GM18858 (cell line): Measurements from ENCODE around the gene POLD2.

Source experiments
- ATAC-seq: cut with Tn5 transposase; IDR thresholded peaks from one replicate; pipeline ENCODE4 v1.9.1; 2021; ENCODE audit not compliant: unreplicated experiment

Gene POLD2

GRCh38 chr7:44114586-44115310 lies 8.6 kb downstream of the POLD2 start:
- no peak for ATAC-seq

GRCh38 chr7:44113764-44114354 lies 9.5 kb downstream of the POLD2 start:
- ATAC-seq: no peak

- no peak for ATAC-seq
Observed at GRCh38 chr7:44112997-44113763, 10.2 kb downstream of the POLD2 start.

DNA sequence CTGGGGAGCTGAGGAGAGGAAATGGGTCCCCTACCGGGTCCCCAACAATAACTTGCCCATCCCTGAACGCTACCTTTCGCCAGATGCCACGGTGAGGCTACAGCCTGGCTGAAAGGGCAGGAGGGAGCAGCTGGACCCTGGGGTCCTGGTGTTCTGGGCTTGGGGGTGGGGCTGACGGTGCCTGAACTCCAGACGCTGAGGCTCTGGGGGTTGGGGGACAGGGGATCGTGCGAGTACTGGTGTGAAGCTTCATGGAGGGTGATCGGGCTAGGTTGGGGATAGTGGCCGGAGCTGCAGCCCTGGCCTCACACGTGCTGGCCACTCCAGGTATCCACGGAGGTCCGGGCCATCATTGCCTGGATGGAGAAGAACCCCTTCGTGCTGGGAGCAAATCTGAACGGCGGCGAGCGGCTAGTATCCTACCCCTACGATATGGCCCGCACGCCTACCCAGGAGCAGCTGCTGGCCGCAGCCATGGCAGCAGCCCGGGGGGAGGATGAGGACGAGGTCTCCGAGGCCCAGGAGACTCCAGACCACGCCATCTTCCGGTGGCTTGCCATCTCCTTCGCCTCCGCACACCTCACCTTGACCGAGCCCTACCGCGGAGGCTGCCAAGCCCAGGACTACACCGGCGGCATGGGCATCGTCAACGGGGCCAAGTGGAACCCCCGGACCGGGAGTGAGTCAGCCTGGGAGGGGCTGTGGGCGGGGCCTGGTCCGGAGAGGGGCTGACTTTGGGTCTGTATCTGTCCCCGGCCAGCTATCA lies 10.9 kb downstream of the POLD2 start:
- ATAC-seq: no peak

DNA sequence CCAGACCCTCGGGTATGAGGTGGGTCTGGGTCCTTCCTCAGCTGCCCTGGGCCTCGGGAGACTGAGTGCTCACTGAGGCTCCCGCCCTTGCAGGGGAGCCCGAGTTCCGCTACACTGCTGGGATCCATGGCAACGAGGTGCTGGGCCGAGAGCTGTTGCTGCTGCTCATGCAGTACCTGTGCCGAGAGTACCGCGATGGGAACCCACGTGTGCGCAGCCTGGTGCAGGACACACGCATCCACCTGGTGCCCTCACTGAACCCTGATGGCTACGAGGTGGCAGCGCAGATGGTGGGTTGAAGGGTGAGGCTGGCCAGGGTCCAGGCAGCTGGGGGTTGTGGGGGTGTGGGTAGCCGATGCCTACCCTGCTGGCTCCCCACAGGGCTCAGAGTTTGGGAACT lies 11.6 kb downstream of the POLD2 start:
- no peak for ATAC-seq

DNA sequence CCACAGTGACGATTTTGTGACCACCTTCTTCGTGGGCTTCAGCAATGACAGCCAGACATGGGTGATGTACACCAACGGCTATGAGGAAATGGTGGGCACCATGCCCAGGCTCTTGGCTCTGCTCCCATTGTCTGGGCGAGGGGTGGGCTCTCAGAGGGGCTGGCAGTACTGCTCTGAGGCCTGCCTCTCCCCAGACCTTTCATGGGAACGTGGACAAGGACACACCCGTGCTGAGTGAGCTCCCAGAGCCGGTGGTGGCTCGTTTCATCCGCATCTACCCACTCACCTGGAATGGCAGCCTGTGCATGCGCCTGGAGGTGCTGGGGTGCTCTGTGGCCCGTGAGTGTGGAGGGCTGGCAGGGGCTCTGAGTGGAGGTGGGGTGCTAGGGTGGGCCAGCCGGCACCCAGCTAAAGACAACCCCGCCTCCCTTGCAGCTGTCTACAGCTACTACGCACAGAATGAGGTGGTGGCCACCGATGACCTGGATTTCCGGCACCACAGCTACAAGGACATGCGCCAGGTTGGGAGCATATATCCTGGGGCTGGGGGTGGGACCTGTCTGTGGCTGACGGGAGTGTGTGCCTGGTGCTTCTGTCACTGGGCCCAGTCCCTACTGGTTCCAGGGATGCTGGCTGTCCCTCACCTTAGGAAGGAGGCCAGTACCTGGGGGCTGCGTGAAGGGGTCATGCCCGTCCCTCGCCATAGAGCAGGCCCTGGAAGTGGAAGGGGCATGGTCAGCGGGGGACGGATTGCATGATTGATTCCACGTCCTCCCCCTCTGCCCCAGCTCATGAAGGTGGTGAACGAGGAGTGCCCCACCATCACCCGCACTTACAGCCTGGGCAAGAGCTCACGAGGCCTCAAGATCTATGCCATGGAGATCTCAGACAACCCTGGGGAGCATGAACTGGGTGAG lies 12.4 kb downstream of the POLD2 start:
- ATAC-seq: no peak

GRCh38 chr7:44109991-44110390 lies 13.4 kb downstream of the POLD2 start:
- no peak for ATAC-seq

DNA sequence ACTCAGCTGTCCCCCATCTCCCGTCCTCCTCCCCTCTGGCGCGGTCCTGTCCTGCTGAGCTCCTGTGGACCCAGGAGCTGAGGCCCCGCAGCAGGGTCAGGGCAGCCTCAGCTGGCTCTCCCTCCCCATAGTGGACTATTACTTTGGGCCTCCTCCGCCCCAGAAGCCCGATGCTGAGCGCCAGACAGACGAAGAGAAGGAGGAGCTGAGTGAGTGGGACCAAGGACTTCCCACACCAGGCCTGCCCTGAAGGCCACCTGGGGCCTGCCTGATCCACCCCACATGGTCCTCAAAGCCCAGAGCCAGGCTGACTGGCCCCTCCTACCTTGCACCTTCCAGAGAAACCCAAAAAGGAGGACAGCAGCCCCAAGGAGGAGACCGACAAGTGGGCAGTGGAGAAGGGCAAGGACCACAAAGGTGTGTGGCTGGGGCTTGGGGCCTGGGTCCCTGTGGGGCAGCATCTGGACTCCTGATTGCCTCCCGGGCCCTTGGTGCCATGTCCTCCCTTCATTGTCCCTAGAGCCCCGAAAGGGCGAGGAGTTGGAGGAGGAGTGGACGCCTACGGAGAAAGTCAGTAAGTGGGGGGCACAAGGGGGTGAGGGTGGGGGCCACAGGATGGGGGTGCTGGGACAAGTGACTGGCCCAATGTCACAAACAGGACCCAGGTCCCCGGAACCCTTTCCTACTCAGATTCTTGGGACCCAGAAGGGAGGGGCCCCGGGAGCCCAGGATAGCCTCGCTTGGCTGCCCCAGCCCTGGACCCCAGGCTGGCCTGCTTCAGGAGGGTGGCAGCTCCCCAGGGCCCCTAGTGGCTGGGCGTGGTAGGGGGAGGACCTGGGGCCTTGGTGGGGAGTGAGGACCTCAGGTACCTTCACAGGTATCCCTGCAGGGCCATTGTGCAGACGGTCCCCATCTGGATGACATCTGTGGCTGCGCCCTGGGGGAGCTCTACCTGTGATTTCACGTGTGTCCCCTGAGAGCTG lies 14.3 kb downstream of the POLD2 start:
- ATAC-seq: no peak

DNA sequence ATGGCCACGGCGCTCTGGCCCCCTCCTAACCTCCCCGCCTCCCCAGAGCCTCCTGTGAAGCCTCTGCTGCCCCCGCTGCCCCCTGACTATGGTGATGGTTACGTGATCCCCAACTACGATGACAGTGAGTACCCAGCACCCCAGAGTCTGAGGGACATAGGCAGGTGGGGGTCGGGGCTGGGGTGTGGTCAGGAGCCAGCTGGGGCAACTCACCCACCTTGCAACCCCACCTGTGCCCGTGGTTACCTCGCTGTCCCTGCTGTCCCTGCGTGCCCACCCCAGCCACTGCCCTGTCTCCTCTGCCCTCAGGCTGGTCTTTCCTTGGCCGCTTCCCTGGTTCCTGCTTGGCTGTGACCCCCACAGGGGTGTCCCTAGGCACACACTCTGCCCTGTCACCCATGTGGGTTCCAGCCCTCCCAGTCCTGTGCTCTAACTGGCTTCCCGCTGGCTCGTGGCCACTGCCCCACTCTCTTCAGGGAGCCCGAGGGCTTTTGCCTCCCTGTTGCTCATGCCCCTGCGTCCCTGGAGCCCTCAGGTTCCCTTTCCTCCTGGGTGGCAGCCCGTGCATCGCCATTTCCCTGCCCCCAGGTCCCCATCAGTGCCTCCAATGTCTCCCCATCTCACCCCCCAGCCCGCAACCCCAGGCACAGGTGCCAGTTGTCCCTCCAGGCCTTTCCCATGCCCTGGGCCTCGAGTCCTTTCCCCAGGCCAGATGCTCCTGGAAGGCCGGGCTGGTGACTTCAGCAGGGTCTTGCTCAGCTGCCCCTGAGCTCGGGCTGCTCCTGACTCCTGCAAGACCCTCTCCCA lies 15.2 kb downstream of the POLD2 start:
- no peak for ATAC-seq

- no peak for ATAC-seq
Observed at GRCh38 chr7:44107116-44107960, 16.0 kb downstream of the POLD2 start.

- no peak for ATAC-seq
Observed at GRCh38 chr7:44106311-44107065, 16.9 kb downstream of the POLD2 start.

GRCh38 chr7:44105832-44106231 lies 17.5 kb downstream of the POLD2 start:
- no peak for ATAC-seq

GRCh38 chr7:44104860-44105771 lies 18.2 kb downstream of the POLD2 start:
- ATAC-seq: no peak

GRCh38 chr7:44103923-44104859 lies 19.2 kb downstream of the POLD2 start, which contains the start of gene AEBP1:
Gene AEBP1, plus strand, starts transcription at chr7:44104345. Its CDS starts 321 bp downstream, at chr7:44104666.
- ATAC-seq: no peak

DNA sequence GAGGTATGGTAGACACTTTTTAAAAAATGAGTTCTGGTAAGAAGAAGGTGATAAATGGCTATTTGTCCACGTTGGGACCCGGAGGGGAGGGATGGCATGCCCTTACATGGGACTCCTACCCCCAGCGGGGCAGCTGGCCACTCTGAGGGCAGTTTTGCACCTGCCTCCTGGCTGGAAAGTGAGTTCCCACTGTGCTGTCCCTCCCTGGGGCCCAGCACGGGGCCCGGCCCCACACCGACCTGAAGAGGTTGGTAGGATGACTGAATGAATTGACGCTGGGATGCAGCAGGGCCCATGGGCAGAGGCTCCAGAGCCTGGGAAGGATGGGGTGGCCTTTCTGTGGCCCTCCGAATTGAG lies 19.8 kb downstream of the POLD2 start:
- ATAC-seq: no peak
